Stimulated activated CD4-positive, alpha-beta T cell treated with anti-CD3 and anti-CD28 coated beads, Interleukin-12 subunit alpha, Interleukin-12 subunit beta, amount 100 ng/mL, for 48 hours (primary cell): ENCODE results near the gene GPR142.

Experiments
- DNase-seq, 3 donors: peaks; one replicate each; pipeline ENCODE4 v3.0.0-alpha.2; 2020; ENCODE audit warnings: low read depth in 2 of 3, low spot score in 1 of 3

Gene GPR142

DNA sequence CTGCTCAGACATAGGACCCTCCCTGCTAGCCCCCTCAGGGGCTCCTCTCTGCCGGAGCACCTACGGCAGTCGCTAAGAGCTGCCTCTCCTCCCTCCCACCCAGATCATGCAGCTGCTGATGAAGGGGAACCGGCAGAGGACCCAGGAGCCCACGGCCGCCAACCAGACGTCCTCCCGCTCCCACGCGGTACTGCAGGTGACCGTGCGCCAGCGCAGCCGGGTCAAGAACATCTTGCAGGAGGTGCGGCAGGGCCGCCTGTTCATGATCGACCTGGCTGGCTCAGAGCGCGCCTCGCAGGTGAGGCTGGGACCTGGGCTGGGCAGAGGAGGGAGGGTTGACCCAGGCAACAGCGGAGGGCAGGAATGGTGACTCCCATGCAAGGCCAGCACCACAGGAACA lies 22.6 kb upstream of the GPR142 start:
- no peak for DNase-seq

DNA sequence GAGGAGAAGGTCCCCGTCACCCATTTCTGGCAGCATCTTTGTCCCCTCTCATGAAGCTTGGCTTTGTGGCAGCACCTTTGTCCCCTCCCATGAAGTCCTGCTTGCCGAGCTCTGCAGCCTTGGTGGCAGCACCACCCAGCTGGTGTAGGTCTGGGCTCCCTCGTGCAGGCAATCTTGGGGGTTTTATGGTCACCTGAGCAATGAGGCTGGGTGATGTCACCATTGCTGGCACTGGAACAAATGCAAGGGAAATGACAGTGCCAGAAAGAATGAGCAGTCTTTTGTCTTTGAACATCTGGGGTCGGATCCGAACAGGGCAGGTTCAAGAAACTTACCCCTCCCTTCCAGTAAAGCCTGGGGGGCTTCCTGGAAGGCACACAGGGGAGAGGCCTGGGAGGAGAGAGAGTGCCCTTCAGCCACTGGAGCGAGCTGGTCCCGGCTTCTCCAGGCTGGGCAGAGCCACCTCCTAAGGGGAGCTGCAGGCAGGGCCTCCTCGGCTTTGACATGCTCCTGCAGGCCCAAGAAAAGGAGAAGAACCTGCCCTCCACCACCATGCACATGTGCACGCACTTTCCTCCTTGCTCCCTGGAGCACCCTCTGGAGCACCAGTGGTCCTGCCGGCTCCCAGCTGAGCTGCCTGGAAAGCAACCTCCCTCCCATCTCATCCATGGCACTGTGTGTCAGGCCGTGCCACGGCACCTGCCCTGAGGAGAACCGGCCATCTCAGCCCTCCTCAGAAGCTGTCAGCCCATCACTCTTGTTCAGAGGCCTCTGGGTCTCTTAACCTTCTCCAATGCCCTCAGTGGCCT lies 21.7 kb upstream of the GPR142 start:
- DNase-seq = no peak

DNA sequence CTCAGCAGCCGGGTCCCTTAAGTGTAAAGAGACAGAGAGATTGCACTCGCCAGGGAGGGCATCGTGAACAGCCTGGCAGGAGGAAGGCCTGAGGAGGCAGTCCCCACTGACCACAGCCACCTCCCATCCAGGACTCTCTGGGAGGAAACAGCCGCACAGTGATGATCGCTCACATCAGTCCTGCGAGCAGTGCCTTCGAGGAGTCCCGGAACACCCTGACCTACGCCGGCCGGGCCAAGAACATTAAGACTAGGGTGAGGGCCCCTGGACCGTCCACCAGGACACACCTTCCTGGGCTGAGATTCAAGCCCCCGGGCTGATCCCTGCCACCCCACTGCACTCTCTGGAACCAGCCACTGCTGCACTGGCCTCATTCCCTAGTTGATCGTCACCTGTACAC lies 19.7 kb upstream of the GPR142 start:
- DNase-seq = no peak

DNA sequence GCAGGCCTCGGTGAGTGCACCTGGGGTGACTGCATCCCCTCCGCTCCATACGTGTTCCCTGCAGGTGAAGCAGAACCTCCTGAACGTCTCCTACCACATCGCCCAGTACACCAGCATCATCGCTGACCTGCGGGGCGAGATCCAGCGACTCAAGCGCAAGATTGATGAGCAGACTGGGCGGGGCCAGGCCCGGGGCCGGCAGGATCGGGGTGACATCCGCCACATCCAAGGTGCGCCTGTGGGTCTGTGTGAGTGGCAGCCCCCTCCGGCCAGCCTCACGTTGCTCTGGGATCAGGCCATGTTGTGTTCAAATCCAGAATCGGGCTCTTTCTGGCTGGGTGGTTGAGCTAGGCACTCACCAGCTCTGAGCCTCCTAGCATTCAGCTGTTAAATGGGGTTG lies 18.2 kb upstream of the GPR142 start:
- no peak for DNase-seq

DNA sequence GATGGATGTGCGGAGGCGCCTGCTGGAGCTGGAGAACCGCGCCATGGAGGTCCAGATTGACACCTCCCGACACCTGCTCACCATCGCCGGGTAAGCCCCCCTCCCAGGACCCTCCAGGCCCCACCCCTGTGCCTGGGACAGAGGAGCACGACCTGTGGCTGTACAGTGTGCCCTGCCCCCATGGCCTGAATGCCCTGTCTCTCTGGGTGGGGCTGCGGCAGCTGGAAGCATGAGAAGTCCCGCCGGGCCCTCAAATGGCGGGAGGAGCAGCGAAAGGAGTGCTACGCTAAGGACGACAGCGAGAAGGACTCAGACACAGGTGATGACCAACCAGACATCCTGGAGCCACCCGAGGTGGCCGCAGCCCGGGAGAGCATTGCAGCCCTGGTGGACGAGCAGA lies 16.8 kb upstream of the GPR142 start:
- DNase-seq = no peak

DNA sequence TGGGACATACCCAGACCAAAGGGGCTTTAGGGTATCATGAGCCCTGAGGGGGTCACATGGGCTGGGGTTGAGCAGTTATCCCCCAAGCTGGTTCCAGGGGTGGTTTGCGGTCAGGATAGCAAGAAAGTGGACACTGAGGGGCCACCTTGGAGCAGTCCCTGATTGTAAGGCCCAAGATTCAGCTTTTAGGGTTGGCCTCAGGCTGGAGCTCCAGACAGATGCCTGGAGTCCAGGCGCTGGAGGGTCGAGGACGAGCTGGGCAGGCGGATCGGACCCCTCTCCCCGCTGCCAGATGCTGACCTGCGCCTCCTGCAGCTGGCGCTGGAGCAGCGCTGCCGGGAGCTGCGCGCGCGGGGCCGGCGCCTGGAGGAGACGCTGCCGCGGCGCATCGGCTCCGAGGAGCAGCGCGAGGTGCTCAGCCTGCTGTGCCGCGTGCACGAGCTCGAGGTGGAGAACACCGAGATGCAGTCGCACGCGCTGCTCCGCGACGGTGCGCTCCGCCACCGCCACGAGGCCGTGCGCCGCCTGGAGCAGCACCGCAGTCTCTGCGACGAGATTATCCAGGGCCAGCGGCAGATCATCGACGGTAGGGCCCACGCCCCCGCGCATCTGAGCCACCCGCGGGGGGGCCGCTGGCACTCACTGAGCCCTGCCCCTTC lies 15.6 kb upstream of the GPR142 start:
- DNase-seq = no peak

DNA sequence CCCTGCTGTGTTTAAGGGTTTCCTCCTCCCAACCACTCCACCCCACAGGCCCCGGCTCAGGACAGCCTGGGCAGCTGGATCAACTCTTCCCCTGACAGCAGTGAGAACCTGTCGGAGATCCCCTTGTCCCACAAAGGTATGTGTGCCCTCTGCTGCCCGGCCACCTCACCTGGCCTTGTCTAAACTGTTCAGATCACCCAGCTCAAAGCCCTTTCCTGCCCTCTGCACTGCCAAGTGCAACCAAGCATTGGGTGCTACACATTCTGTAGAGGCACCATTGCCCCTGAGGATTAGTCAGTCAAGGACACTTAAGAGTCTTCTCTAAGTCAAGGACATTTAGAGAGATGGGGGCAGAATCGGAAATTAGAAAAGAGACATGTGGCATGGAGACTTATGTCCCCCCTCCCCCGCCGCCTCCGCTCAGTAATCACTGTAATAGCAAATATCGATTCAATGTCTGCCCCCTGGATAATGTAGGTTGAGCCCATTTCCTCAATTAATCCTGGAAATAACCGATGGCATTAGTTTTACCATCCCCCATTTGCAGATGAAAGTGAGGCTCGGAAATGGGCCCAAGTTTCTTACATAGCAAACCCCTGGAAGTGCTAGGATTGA lies 13.8 kb upstream of the GPR142 start:
- no peak for DNase-seq

DNA sequence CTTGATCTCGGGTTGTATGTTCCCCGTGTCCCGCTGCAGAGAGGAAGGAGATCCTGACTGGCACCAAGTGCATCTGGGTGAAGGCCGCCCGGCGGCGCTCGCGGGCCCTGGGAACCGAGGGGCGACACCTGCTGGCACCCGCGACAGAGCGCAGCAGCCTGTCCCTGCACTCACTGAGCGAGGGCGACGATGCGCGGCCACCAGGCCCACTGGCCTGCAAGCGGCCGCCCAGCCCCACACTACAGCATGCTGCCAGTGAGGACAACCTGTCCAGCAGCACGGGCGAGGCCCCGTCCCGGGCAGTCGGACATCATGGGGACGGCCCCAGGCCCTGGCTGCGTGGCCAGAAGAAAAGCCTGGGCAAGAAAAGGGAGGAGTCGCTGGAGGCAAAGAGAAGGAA lies 13.2 kb upstream of the GPR142 start:
- peak; percentile 58 to 63 (median 60) for DNase-seq

DNA sequence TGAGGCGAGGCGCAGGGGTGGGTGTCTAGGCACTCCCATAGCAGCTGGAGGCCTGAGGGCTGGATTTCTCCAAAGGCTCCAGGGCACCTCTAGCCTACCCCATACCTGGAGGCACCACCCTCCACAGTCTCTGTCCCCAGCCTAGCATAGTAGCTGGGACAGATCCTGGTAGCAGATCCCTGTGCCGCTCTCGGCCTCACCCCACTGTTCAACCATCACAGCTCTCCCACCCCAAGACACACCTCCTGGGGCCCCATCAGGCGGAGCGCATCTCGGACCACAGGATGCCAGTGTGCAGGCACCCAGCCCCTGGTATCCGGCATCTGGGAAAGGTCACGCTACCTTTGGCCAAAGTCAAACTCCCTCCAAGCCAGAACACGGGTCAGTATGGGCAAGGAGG lies 12.7 kb upstream of the GPR142 start:
- no peak for DNase-seq

DNA sequence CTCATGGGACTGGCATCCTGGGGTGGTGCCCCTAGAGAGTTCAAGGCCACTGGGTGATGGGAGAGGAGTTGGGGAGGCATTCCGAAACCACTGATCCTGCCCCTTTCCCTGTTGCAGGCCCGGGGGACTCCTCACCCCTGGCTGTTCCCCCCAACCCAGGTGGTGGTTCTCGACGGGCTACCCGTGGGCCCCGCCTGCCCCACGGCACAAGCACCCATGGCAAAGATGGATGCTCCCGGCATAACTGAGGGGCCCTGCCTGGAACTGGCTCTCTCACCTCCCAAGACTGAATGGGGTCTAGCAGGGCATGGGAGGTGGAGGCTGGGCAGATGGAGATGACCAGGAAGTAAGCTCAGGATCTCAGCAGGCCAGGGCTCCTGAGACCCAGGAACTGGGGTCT lies 12.2 kb upstream of the GPR142 start:
- no peak for DNase-seq

DNA sequence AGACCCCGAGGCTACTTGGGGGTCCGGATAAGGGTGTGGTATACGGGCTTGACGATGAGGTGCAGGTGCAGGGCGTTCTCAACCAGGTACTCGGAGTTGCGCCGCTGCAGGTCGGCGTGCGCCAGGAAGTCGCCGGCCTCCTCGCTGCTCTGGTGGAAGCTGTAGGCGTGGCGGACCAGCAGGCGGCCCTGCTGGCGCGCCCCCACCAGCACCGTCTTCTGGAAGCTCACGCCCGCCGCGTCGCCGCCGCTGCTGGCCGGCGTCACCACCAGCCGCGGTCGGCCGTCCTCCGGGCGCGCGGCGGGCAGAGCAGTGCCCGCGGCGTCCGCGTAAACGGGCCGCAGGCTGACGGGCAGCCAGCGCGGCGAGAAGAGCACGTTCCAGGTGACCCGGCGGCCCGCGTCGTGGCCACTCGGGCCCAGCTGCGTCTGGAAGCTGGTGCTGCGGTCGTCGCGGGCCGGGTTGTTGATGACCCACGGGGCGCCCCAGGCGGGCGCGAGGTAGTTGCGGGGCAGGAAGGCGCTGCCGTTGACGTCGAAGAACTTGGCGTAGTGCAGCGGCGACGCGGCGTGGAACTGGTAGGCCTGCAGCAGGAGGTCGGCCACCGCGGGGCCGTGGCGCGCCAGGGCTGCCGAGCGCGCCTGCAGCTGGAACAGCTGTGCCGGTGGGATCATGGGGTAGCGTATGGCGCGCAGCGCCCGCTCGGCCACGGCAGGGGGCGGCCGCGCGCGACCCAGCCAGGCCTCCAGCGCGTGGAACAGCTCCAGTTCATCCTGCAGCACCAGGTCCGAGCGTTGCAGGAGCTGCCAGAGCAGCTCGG lies 10.4 kb upstream of the GPR142 start:
- DNase-seq = no peak

DNA sequence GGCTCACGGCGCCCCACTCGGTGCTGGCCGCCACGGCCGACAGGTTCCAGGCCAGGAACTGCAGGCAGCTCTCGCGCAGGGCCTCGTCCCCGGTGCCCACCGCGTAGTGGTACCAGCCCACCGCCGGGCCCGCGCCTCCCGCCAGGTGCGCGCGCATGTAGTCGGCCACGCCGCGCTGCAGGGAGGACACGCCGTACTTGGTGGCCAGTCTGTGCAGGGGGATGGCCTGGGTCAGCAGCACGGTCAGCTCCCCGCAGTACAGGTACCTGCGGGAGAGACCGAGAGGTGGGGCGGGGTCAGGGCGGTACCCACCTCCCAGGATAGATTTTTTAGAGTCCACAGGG lies 9.9 kb upstream of the GPR142 start:
- DNase-seq = no peak

DNA sequence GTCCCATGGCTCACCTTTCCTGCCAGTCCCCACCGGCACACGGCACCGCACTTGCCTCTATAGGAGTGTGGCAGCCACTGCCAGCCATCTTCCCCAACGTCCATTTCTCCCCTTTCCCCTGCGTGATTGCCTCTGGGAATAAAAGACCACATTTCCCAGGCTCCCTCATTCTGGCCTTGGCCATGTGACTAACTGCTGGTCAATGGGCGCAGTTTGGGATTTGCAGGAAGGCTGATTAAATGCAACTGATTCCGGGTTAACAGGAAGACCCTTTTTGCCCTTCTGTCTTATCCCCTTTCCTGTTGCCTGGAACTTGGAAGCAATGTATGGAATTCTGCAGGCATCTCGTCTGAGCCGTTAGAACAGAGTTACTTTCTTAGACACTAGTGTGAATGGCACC lies 8.6 kb upstream of the GPR142 start:
- DNase-seq = no peak

DNA sequence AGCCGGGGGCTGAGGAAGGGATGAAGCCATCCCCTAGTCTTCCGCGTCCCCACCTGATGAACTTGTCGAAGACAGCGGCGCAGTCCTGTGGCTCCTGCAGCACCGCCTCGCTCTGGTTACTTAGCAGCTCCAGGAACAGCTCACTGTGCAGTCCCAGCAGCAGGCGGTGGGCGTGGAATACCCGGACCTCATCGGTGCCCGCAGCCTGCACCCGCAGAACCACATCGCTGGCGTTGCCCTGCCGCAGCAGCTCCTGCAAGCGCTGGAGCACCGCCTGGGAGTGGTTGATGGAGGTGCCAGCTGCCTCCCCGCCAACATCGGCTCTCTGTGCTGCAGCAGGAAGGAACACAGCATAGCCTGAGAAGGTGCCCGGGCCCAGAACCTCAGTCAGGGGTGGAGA lies 7.4 kb upstream of the GPR142 start:
- no peak for DNase-seq

DNA sequence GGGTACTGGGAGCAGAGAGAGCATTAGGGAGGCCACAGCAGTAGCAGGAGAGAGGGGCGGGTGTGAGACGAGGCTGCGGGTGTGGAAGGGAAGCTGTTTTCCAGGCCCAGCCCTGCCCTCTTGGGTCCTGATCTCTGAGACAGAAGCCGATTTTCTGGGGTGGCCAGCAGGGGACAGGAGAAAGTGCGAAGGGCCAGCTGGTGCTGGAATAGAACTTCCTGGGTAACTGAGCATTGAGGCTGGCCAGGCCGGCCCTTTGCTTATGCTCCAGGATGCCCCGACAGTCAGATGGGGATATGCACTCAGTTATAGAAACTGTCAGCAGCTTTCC lies 6.4 kb upstream of the GPR142 start:
- no peak for DNase-seq

DNA sequence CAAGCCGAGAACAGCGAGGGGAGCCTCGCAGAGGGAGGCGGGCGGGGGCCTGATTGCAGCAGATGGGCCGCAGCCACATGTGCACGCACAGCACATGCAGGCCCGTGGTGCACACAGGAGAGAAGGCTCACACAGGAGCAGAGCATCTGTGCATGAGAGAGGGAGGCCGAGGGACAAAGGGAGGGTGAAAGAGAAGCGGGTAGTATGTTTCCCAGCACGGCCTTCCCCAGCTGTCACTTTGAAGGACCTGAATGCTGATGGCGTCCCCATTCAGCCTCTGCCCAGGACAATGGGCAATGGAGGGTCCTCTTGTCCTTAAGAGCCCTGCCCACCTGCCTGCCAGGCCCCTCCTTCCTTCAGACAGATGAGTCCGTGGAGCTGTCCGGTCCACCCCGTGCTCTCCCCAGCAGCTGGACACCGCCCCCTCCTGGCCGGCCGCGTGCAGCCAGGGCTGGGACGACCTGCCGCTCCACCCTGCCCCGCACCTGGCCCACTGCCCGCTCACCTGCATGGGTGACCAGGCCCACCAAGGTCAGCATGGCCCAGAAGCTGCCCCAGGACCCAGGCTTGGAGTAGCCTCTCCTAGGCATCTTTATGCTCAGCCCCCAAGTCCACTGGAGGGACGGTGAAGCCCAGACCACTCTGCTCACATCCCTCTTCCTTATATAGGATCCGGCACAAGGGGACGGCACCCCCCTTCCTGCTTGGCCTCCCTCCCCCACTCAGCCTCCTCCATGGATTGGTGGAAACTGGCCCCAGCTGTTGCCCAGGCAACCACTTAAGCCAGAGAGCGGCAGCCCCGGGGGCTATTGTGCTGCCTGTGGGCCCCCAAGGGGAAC lies 5.9 kb upstream of the GPR142 start, which contains the start of gene BTBD17:
TSS of gene BTBD17 (minus strand) at position 639 of the 839 bp plus-strand sequence. CDS start at position 590, 49 bp downstream.
- no peak for DNase-seq

DNA sequence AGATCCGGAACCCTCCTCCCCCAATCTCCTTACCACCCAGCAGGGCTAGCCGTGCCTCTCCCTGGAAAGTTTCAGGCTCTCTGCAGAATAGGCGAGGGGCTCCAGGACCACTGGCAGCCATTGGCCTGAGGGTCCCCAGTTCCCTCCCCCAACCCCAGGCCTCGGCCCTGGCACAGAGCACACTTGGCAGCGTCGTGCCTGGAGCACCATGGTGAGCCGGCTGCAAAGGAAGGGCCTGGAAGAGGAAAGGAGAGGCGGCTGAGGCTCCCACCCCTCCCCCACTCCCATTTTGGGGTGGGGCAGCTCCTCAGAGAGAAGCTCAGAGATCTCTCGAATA lies 5.3 kb upstream of the GPR142 start:
- no peak for DNase-seq

DNA sequence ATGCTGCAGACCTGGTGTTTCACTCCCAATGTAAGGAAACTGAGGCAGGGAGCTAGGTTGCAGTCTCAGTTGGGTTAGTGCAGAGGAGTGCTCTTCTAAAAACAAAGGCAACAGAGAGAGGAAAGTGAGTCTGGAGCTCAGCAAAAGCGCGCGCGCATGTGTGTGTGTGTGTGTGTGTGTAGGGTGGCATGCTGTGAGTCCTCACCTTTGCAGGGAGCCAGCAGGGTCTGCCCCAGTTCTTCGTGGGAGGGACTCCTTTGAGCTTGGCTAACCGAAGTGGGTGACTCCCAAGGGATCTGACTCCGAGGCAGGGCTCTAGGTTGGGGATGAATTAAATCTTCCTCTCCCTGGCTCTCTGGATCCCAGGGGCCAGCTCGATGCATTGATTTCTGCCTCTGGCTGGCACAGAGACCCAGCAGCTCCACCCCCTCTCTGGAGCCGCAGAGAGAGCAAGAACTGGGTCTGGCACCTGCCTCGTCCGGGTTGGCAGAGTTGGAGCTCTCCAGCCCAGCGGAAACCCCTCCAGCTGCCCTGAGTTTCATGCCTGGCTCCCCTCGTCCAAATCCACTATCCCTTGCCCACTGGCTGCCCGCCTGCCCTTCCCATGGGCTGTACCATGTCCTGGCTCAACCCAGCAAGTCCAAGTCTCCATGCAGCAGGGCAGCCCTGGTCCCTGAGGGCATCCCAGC lies 4.4 kb upstream of the GPR142 start:
- DNase-seq = no peak

DNA sequence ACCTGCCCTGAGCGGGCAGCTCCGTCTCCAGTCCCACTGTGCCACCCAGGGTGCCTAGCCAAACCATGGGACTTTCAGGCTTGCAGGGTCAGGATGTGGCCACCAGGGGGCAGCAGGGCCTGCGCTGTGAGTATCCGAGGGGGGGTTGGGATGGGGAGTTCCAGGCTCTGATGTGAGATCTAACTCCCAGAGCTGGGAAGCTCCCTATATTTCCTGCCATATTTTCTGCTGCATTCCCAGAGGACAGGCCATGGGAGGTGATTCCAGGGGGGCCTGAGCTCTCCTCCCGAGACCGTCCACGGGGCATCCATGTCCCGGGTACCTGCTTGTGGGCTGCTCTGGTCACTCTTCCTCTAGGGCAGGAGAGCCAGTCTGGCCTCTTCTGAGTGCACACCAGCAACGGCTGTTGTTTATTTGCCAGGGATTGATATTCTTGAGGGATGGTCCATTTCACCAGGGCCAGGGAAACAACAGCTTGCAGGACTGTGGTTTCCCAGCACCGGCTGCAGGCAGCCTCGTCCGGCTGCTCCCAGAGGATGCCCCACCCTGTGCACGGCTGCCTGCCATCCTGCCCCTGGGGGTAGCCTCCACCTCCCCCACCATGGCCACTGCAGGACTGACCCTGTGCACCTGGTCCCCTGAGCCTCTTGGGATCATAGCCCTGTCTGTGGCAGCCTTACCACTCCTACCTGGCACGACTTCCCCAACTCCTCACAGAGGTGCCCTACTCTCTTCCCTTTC lies 1.2 kb downstream of the GPR142 start:
- peak; percentile 46 to 75 (median 61) for DNase-seq

DNA sequence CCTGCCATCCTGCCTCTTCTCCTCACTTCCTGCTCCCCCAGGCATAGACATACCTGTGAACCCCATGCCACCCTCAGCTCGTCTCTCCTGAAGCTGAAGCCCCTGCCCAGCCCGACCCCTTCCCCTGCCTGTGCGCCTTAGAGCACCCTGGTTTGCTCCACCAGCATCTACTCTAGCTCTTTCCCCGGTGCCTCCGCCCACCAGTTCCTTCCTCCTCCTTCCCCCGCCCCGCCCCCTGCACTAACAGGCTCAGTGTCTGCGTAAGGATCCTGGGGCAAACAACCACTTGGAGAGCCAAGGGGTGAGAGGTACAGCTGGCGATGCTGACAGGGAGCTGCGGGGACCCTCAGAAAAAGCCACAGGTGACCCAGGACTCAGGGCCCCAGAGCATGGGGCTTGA lies 1.9 kb downstream of the GPR142 start:
- DNase-seq = peak; percentile 36 to 52 (median 43)
